ENCODE data around the gene SETD2. TPM values are rescaled to one million over a fixed set of nuclear protein-coding genes. Genes with fewer than 3 reads are reported as not detected.

Gene SETD2
- total RNA-seq, 1 donor from 2014 or later = 41.2 TPM

DNA sequence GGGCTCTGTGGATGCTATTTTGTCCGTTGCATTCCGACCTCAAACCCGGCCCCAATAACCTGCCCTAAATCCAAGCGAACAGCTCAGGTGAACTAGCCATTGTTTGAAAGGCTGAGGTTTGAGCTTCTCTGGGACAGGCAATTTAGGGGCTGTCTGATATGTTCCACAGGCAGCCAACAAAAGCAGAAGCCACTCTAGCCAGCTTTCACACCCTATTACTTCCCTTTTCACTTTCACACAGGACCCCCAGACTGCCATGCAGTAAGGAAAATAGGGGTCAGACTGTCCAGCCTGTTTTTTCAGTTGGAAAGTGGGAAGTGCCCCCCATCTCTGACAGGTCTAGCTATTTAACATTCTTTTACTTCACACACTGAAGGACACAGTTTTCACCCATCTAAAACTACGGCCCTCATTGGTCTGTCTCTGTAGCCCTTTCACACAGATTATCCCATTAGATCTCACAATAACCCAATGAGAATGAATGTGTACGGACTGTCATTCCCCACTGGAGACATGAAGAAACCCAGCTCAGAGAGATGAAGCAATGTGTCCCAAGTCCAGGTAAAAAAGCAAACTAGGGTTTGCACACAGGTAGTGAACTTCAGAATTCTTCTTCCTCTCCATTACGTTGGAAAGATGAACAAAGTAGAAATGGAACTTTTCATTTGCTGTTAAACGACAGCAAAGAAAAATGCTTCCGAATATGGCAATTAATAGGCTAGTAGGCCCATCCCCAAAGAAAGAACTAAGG lies 189.3 kb downstream of the SETD2 start:
- no peaks in the 10 kb centered on the region for H3K27me3 Mint-ChIP-seq (ENCODE audit: low read depth)
- no peaks in the 10 kb centered on the region for H3K9me3 Mint-ChIP-seq
- peaks cover 56% of the 10 kb centered on the region for H3K4me1 Mint-ChIP-seq (ENCODE audit: low read depth)
- peak overlapping the region; percentile 97 for H3K4me3 Mint-ChIP-seq (ENCODE audit: low read depth)
- intact Hi-C loops (cut with micrococcal nuclease) = loop anchor here (5.0 kb wide), 3 partner anchors 47 to 1113 kb away; partner anchors contain the start of gene SETD2
- peak overlapping the region; percentile 28 for H3K27ac Mint-ChIP-seq
- H3K36me3 Mint-ChIP-seq (ENCODE audit: low read depth) = peaks cover 45% of the 10 kb centered on the region
- no peak for DNase-seq (ENCODE audit: low spot score)

DNA sequence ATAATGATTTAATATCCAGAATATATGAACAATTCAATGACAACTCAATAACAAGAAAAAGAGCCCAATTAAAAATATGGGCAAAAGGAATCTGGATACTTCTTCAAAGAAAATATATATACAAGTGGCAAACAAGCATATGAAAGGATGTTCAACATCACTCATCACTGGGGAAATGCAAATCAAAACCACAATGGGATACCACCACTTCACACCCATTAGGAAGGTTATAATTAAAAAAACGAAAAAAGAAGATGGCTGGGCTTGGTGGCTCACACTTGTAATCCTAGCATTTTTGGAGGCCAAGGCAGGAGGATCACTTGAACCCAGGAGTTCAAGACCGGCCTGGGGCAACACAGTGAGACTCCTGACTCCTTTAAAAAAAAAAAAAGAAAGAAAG lies 191.5 kb downstream of the SETD2 start:
- H3K4me3 Mint-ChIP-seq (ENCODE audit: low read depth) = peak overlapping the region; percentile 54
- H3K27me3 Mint-ChIP-seq (ENCODE audit: low read depth) = no peaks in the 10 kb centered on the region
- peaks cover 58% of the 10 kb centered on the region for H3K4me1 Mint-ChIP-seq (ENCODE audit: low read depth)
- intact Hi-C loops (cut with micrococcal nuclease) = loop anchor here (5.0 kb wide), 1 partner anchor 45 kb away; no protein-coding TSS in a partner anchor
- H3K9me3 Mint-ChIP-seq = no peaks in the 10 kb centered on the region
- peak overlapping the region; percentile 70 for H3K27ac Mint-ChIP-seq
- no peak for DNase-seq (ENCODE audit: low spot score)
- H3K36me3 Mint-ChIP-seq (ENCODE audit: low read depth) = peaks cover 47% of the 10 kb centered on the region

DNA sequence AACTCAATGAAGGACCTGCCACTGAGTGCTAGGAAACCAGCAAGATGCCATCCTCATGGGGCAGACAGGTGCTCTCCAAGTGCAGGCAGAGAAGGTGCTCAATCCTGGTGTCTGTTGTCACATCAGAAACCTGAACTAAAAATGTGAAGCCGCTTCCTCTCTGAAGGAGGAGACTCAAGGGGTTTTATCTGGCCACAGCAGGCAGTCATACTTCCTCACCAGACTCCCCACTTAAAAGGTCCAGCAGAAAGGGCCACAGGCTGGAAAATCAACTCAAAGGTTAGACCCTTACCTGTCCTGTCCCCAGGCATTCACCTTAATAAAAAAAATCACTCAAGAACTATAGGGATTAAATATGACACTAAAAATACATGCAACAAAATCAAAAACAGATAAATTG lies 192.2 kb downstream of the SETD2 start:
- peak overlapping the region; percentile 81 for H3K27ac Mint-ChIP-seq
- H3K9me3 Mint-ChIP-seq = no peaks in the 10 kb centered on the region
- H3K4me3 Mint-ChIP-seq (ENCODE audit: low read depth) = peak overlapping the region; percentile 63
- peaks cover 50% of the 10 kb centered on the region for H3K36me3 Mint-ChIP-seq (ENCODE audit: low read depth)
- intact Hi-C loops (cut with micrococcal nuclease) = loop anchor here (5.0 kb wide), 1 partner anchor 44 kb away; no protein-coding TSS in a partner anchor
- no peak for DNase-seq (ENCODE audit: low spot score)
- H3K27me3 Mint-ChIP-seq (ENCODE audit: low read depth) = no peaks in the 10 kb centered on the region
- H3K4me1 Mint-ChIP-seq (ENCODE audit: low read depth) = peaks cover 62% of the 10 kb centered on the region

DNA sequence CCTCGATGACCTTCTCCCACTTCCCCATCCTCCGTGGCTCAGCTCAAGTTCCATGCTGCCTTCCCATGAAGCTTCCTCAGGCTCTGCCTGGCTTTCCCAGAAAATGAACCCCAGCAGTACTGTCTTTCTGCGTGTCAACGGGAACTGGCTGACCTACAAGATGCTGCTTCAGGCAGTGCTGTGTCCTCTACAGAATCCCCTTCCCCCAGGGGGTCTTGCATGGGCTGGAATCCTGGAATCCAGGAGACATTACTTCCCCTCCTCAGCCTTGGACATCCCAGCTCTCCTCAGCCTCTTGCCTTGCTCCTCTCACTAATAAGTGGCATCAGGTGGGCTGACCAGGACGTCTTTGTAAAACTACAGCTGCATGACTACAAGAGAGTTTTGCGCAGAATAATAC lies 192.8 kb downstream of the SETD2 start:
- Mint-ChIP-seq H3K9me3 (no peaks in the 10 kb centered on the region), H3K36me3 (ENCODE audit: low read depth) (peaks cover 47% of the 10 kb centered on the region), H3K4me3 (ENCODE audit: low read depth) (peak overlapping the region; percentile 63), H3K4me1 (ENCODE audit: low read depth) (peaks cover 63% of the 10 kb centered on the region), H3K27ac (peak overlapping the region; percentile 81), H3K27me3 (ENCODE audit: low read depth) (no peaks in the 10 kb centered on the region)
- DNase-seq (ENCODE audit: low spot score) = no peak
- intact Hi-C loops (cut with micrococcal nuclease) = loop anchor here (5.0 kb wide), 1 partner anchor 44 kb away; no protein-coding TSS in a partner anchor

DNA sequence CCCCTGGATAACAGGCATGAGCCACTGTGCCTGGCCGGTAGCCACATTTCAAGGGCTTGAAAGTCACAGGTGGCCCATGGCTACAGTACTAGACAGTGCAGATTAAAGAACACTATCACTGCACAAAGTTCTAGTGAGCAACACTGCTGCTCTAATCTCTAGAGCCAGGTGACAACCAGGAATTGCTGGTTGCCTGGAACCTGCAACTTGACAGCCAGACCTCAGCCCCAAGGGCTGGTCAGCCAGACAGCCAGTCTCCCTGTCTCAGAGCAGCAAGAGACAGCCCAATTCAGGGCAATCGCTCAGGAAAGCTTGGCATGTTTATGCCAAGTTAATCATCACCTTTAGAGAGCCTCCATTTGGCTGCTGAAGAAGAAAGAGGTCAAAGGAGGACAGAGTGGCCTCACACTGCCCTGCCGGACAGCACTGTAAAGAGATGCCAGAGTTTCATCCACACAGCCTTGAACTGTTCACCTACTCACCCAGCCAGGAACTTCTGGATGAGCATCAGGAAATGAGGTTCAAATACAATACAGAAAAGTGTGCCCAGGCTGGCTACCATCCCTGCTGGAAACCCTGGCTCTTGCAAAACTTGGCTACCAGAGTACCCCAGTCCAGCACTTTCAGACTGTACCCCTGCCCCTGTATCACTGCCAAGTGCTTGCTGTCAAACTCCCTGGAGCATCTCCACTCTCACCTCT lies 193.4 kb downstream of the SETD2 start:
- Mint-ChIP-seq H3K36me3 (ENCODE audit: low read depth) (peaks cover 50% of the 10 kb centered on the region), H3K4me3 (ENCODE audit: low read depth) (no peak overlapping the region)

DNA sequence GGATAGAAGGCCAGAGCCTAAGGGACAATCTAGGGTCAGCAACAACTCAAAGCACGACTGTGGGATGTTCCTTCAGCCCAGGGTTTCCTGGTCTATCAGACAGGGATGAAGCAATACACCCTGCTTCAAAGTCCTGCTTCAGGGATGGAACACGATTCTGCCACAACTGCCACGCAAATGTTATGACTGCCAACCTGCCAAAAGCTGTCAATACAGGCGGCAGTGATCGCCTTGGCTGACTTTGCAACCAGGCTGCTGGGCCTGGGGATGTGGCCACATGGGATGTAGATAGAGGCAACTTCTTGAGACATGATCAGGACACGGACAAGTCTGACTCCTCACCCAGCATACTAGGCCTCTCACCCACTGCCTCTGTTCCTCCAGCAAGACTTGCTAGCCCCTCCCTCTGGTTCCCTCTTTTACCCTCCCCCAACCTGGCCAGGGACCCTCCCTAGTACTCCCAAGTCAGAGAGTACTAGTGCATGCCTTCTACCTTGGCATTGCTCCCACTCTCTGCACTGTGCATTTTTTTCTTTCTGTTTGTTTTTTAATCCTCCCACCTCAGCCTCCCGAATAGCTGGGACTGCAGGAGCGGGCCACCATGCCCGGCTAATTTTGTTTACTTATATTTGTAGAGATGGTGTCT lies 195.0 kb downstream of the SETD2 start:
- intact Hi-C loops (cut with micrococcal nuclease) = no loop called here
- H3K27me3 Mint-ChIP-seq (ENCODE audit: low read depth) = no peaks in the 10 kb centered on the region
- H3K36me3 Mint-ChIP-seq (ENCODE audit: low read depth) = peaks cover 50% of the 10 kb centered on the region

More for the DNA sequence above, 193.4 kb downstream of the SETD2 start:
- DNase-seq (ENCODE audit: low spot score) = no peak
- no peaks in the 10 kb centered on the region for H3K9me3 Mint-ChIP-seq
- peak overlapping the region; percentile 22 for H3K27ac Mint-ChIP-seq
- intact Hi-C loops (cut with micrococcal nuclease) = loop anchor here (5.0 kb wide), 1 partner anchor 43 kb away; no protein-coding TSS in a partner anchor
- peaks cover 67% of the 10 kb centered on the region for H3K4me1 Mint-ChIP-seq (ENCODE audit: low read depth)
- H3K27me3 Mint-ChIP-seq (ENCODE audit: low read depth) = no peaks in the 10 kb centered on the region

DNA sequence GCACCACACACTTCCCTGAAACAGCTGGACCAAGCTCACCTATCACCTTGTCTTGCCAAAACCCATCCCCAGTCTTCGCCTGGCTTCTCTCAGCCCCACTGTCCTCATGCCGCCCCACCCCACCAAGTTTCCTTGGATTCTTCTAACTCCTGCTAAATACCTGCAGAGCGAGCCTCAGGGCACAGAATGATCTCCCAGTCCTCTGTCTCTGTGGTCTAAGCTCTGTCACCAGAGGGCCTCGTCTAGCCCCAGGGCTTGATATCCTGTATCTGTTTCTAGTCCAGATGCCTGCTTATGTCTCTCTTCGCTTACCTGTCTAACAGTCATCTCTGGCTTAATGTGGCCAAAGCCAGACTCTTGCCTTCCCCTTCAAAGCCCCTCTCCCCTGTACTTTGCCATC lies 197.1 kb downstream of the SETD2 start:
- peak overlapping the region; percentile 6 for H3K27ac Mint-ChIP-seq
- no peaks in the 10 kb centered on the region for H3K27me3 Mint-ChIP-seq (ENCODE audit: low read depth)
- DNase-seq (ENCODE audit: low spot score) = no peak
- peaks cover 5% of the 10 kb centered on the region for H3K9me3 Mint-ChIP-seq
- no peak overlapping the region for H3K4me3 Mint-ChIP-seq (ENCODE audit: low read depth)
- intact Hi-C loops (cut with micrococcal nuclease) = no loop called here
- H3K4me1 Mint-ChIP-seq (ENCODE audit: low read depth) = peaks cover 57% of the 10 kb centered on the region
- H3K36me3 Mint-ChIP-seq (ENCODE audit: low read depth) = peaks cover 49% of the 10 kb centered on the region

More for the DNA sequence above, 195.0 kb downstream of the SETD2 start:
- Mint-ChIP-seq H3K27ac (peak overlapping the region; percentile 34), H3K4me3 (ENCODE audit: low read depth) (no peak overlapping the region), H3K9me3 (no peaks in the 10 kb centered on the region), H3K4me1 (ENCODE audit: low read depth) (peaks cover 63% of the 10 kb centered on the region)
- no peak for DNase-seq (ENCODE audit: low spot score)

Other genes with a start within 250 kb of the SETD2 start
- gene CCDC12, start 187.4 kb downstream of the SETD2 start, total RNA-seq = 65.3 and 69.2 TPM in 2 replicates
- 120 and 129 TPM in 2 replicates for gene NBEAL2, start 184.4 kb downstream of the SETD2 start, total RNA-seq
- 3.5 and 4.4 TPM in 2 replicates for gene KIF9, start 118.7 kb upstream of the SETD2 start, total RNA-seq
- 35.7 and 40.9 TPM in 2 replicates for gene KLHL18, start 118.8 kb upstream of the SETD2 start, total RNA-seq
- 35.7 and 38.3 TPM in 2 replicates for gene PTPN23, start 216.9 kb upstream of the SETD2 start, total RNA-seq

Measured in activated T-helper 2 cell treated with anti-CD3 and anti-CD28 coated beads, Interferon-gamma antibody, Interleukin-2, Interleukin-4, amounts not matched to agents 10 μg/mL and 5 μg/mL and 100 μg/mL, durations not matched to agents 14 hours and 24 hours and 36 hours (primary cell).